ENCODE results near the gene SUMO4.
"Not testable (repeated sequence)": the region's sequence is repeated elsewhere in the genome, so short reads cannot be mapped to it uniquely, and the experiment has no call there.

The SUMO4 gene

DNA sequence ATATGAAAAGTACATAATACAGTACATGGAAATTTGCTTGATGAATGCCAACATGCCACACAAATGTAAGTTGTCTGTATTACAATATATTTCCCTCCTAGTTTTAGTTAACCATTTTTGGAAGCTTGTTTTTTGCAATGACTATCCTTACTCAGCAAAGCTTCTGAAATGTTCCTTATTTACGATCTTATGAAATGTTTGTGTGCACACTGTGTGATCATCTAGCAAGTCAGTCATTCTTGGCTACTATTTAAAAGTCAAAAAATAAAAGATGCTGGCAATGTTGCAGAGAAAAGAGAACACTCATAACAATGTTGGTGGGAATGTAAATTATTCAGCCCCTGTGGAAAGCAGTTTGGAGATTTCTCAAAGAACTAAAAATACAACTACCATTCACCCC, 33.8 kb downstream of the SUMO4 start:
- no peak for DNase-seq

GRCh38 chr6:149435919-149436586, 36.0 kb downstream of the SUMO4 start:
- no peak for DNase-seq

DNA sequence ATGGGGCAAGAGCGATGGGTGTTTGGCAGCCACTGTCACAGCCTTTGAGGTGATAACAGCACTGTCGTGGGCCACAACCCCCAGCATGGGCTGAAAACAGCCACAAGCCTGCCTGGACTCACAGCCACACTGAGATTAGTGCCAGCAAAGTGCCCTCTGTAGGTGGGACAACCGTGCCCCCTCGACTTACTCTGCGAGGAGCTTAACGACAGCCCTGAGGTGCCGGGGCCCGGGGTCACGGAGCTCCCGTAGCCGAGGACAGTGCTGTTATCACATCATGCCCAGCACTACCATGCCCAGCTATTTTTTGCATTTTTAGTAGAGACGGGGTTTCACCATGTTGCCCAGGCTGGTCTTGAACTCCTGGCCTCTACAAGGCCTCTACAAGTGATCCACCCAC, 36.6 kb downstream of the SUMO4 start:
- DNase-seq, result no peak

DNA sequence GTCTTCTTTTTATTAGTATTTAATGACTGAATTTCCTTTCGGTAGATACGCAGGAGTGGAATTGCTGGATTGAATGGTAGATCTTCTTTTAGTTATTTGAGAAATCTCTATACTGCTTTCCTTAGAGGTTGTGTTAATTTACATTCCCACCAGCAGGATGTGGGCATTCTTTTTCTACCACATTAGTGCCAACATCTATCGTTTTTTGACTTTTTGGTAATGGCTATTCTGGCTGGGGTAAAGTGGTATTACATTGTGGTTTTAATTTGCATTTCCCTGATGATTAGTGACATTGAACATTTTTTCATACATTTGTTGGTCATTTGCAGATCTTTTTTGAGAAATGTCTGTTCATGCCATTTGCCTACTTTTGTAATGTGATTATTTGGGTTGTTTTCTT, 37.1 kb downstream of the SUMO4 start:
- DNase-seq, result no peak

DNA sequence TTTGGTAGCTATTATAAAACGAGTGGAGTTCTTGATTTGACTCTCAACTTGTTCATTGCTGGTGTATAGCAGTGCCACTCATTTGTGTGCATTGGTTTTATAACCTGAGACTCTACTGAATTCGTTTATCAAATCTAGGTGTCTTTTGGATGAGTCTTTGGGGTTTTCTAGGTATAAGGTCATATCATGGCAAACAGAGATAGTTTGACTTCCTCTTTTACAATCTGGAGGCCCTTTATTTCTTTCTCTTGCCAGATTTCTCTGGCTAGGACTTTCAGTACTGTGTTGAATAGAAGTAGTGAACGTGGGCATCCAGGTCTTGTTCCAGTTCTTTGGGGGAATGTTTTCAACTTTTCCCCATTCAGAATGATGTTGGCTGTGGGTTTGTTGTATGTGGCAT, 38.8 kb downstream of the SUMO4 start:
- peak; percentile 72 for DNase-seq

DNA sequence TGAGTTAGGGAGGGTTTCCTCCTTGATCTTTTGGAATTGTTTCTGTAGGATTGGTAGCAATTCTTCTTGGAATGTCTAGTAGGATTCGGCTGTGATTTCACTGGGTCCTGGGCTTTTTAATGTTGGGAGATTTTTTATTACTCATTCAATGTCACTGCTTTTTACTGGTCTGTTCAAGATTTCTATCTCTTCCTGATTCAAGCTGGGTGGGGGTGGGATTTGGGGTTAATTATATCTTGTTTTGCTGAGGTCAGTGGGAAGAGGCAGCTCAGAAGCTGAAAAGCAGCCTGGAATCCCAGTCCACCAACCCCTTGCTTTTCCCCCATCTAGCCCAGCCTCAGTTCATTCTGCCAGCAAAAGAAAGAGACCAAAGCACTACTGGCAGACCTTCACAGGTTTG, 39.6 kb downstream of the SUMO4 start:
- DNase-seq, result no peak

GRCh38 chr6:149440735-149441671, 40.9 kb downstream of the SUMO4 start:
- DNase-seq, result no peak

- no peak for DNase-seq
Measured at GRCh38 chr6:149441740-149442139, 41.7 kb downstream of the SUMO4 start.

DNA sequence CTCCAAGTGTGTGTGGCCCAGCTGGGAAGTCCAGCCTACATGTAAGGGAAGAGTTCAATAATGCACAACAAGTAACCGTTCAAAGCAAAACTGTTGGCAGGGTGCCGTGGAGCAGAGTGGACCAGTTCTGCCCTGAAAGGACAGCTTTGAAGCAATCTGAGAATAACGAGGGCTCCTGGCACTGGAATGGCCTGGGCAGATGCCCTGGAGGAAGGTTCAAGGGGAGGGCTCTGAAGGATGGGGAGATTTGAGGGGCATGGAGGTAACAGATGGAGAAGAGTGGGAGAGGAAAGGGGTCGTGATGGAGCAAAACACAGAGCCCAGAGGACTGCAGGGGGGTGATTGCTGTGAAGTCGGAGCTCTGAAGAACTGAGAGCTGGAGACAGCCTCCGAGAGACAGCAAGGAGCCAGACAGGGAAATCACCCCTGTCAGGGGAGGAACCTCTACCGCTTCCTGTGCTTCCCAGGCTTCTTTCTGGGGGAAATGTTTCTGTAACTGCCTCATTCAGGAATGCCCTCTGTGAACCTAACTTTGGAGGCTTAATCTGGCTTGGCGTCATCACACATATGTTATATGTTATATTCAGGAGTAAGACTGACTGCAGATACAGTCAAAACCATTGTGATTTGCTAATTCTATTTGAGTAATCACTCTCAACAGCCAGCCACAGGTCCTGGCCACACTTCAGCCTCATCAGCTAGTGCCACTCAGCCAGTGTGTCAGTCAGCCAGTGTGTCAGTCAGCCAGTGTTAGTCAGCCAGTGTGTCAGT, 43.5 kb downstream of the SUMO4 start:
- no peak for DNase-seq

GRCh38 chr6:149444360-149445094, 44.5 kb downstream of the SUMO4 start:
- not testable (repeated sequence) for DNase-seq

GRCh38 chr6:149445095-149445466, 45.0 kb downstream of the SUMO4 start:
- no peak for DNase-seq

GRCh38 chr6:149445573-149445972, 45.5 kb downstream of the SUMO4 start:
- no peak for DNase-seq

GRCh38 chr6:149446791-149447376, 46.8 kb downstream of the SUMO4 start:
- no peak for DNase-seq

- no peak for DNase-seq
Measured at GRCh38 chr6:149448821-149449453, 48.9 kb downstream of the SUMO4 start.

- DNase-seq, result no peak
Measured at GRCh38 chr6:149449831-149450678, 50.0 kb downstream of the SUMO4 start.
